NK-92 (cell line): ENCODE results near the gene IPO5.
"Not testable (repeated sequence)": the region's sequence is repeated elsewhere in the genome, so short reads cannot be mapped to it uniquely, and the experiment has no call there.

Experiments used
- DNase-seq: peaks from one replicate; lab custom pipeline; 2025; ENCODE audit not compliant: unreplicated experiment; lab: John Stamatoyannopoulos, UW

IPO5 gene

DNA sequence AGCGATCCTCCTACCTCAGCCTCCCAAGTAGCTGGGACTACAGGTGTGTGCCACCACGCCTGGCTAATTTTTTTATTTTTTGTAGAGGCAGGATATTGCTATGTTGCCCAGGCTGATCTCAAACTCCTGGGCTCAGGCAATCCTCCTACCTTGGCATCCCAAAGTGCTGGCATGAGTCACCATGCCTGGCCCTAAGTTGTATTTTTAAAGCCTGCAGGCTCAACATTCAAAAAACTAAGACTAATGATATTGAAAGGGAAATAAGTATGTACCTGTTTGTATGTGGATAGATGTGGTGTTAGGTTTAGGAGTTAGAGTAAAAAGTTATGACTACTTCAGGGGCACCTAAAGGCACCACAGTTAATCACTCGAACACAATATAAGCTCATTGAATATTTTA is 5.4 kb upstream of the IPO5 start:
- DNase-seq = no peak

DNA sequence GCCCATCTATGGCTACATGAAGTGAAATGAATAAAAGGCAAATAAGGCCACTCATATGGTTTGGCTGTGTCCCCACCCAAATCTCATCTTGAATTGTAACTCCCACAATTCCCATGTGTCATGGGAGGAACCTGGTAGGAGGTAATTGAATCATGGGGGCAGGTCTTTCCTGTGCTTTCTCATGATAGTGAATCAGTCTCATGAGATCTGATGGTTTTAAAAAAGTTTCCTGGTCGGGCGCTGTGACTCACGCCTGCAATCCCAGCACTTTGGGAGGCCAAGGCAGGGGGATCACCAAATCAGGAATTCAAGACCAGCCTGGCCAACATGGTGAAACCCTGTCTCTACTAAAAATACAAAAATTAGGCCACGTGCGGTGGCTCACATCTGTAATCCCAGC is 4.2 kb upstream of the IPO5 start:
- not testable (repeated sequence) for DNase-seq

DNA sequence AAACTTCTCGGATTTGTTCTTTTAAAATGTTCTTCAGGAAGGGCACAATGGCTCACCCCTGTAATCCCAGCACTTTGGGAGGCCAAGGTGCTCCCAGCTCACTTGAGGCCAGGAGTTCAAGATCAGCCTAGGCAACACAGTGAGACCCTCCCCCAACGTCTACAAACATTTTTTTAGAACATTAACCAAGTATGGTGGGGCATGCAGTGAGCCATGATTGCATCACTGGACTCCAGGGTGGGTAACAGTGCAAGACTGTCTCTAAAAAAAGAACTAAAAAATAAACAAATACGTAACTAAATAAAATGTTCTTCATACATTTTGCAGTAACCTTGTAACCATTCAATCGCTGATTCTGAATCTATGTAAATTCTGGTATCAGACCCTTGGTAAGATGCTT is 2.1 kb upstream of the IPO5 start:
- DNase-seq = no peak

DNA sequence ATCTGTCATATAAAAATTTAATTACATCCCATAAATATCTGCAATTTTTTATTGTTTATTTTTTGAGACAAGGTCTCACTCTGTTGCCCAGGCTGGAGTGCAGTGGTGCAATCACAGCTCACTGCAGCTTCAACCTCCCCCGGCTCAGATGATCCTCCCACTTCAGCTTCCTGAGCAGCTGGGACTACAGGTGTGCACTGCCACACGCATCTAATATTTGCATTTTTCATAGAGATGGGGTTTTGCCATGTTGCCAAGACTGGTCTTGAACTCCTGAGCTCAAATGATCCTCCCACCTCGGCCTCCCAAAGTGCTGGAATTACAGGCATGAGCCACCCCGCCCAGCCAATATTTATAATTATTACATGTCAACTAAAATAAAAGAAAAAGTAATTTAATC is 644 bp upstream of the IPO5 start:
- DNase-seq = not testable (repeated sequence)

DNA sequence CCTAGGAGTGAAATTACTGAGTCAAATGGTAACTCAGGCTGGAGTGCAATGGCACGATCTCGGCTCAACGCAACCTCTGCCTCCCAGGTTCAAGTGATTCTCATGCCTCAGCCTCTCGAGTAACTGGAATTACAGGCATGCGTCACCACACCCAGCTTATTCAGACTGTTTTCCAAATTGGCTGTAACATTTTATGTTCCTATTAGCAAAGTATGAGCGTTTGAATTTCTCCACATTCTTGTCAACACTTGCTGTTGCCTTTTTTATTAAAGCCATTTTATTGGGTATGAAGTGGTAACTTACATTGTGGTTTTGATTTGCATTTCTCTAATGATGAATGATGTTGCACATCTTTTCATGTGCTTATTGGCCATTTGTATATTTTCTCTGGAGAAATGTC is 7.9 kb downstream of the IPO5 start:
- DNase-seq = no peak

DNA sequence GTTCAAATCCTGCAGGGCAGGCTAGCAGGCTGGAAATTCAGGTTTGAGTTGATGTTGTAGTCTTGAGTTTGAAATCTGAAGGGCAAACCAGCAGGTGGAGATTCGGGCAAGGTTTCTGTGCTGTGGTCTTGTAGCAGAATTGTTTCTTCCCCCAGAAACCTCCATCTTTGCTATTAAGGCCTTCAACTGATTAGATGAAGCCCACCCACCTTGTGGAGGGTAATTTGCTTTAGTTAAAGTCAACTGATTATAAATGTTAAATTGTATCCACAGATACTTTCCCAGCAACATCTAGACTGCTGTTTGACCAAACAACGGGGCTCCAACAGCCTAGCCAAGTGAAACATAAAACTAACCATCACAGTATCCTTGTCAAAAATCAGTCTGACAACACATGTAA is 9.4 kb downstream of the IPO5 start:
- no peak for DNase-seq

DNA sequence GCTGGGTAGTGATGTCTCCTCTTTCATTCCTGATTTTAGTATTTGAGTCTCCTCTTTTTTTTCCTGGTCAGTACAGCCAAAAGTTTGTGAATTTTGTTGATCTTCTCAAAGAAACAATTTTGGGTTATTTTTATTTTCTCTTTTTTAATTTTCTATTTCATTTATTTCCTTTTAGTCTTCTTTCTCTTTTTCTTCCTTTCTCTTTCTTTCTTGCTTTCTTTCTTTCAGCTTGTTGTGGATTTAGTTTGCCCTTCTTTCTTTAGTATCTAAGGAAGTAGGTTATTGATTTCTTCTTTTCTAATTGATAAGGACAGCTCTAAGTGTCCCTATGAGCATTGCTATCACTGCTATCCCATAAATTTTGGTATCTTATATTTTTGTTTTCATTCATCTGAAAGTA is 13.8 kb downstream of the IPO5 start:
- no peak for DNase-seq

DNA sequence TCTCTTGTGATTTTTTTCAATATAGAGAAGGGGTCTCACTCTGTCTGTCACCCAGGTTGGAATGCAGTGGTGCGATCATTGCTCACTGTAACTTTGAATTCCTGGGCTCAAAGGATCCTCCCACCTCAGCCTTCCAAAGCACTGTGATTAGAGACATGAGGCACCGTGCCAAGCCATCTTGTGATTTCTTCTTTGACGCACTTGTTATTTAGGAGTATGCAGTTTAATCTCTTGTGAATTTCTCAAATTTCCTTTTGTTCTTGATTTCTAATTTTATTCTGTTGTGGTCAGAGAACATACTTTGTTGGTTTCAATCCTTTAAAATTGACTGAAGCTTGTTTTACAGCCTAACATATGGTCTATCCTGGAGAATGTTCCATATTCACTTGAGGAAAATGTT is 14.5 kb downstream of the IPO5 start:
- no peak for DNase-seq

DNA sequence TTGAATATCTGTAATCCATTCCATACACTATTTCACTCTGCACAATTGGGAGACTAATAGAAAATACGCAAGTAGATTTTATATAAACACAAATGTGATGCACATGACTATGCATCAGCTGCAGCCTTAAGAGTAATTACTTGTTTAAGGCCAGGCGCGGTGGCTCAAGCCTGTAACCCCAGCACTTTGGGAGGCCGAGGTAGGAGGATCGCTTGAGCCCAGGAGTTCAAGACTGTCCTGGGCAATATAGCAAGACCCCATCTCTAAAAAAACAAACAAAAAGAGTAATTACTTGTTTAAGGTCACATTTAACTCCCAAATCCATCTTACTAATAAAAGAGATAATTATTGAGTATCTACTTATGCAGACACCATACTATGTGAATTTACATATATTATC is 18.0 kb downstream of the IPO5 start:
- no peak for DNase-seq

DNA sequence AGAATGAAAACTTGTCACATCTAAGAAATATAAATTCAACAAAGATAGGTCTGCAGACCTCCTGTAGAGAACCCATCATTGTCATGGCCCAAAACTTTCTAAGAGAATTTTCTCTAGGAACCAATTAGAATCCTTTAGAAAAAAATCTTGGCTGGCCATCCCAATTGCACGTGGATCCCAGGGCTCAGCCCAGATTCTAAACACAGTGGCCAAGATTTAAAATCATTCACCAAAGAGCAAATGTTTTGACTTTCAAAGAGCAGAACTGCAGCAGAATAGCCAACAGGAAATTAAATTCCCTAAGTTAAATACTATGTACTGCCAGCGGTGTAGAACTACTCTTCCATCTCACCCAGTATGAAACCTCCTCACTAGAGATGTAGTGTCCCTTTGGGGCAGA is 21.3 kb downstream of the IPO5 start:
- no peak for DNase-seq

DNA sequence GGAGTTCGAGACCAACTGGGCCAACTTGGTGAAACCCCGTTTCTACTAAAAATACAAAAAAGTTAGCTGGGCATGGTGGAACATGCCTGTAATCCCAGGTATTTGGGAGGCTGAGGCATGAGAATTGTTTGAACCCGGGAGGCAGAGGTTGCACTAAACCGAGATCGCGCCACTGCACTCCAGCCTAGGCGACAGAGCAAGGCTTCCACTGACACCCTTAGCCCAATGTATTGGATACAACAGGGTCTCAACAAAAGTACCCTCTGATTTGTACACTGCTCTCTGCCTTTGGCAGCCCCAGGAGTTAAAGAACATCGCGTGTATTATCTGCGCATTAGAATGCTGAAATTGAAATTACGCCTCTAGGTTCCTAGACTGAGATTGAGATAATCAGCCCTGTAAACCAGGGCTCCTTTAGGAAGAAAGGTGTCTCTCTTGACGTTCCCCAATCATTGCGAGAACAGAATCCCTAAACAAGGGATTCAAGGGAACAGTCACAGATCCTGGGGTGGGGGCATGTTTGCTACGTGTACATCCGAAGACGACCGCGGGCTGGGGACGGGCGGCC is 21.9 kb downstream of the IPO5 start:
- no peak for DNase-seq

DNA sequence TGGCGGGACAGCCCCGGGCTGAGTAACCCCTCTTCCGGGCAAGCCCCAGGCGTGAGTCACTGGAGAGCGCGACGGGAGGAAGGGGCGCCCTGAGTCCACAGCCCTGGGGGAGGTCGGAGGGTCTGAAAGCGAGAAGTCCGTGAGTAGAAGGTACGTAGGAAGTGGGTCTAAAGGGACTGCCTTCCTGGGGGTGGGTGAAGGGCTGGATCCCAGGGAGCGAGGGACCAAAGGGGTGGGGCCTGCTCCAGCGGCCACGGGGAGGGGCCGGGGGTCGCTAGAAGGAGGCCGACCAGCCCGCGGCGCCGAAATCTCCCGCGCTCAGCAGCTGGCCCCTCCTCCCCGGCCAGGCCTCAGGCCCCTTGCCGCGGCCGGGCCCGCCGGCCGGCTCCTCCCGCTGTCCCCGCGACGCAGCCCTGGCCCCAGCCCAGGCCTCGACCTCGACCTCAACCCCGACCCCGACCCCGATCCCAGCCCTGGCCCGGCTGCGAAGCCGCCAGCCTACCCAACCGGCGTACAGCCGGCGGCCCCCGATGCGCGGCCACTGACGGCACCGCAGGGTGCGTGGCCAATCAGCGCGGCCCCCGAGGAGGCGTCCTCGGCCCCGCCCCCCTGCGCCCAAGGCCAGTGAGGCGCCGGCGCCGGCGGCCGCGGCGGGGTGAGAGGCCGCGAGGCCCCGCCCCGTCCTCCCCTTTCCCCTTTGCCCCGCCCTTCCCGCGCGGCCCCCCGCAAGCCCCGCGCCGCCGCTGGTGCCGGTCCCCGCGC is 22.6 kb downstream of the IPO5 start:
- DNase-seq = peak; percentile 31

DNA sequence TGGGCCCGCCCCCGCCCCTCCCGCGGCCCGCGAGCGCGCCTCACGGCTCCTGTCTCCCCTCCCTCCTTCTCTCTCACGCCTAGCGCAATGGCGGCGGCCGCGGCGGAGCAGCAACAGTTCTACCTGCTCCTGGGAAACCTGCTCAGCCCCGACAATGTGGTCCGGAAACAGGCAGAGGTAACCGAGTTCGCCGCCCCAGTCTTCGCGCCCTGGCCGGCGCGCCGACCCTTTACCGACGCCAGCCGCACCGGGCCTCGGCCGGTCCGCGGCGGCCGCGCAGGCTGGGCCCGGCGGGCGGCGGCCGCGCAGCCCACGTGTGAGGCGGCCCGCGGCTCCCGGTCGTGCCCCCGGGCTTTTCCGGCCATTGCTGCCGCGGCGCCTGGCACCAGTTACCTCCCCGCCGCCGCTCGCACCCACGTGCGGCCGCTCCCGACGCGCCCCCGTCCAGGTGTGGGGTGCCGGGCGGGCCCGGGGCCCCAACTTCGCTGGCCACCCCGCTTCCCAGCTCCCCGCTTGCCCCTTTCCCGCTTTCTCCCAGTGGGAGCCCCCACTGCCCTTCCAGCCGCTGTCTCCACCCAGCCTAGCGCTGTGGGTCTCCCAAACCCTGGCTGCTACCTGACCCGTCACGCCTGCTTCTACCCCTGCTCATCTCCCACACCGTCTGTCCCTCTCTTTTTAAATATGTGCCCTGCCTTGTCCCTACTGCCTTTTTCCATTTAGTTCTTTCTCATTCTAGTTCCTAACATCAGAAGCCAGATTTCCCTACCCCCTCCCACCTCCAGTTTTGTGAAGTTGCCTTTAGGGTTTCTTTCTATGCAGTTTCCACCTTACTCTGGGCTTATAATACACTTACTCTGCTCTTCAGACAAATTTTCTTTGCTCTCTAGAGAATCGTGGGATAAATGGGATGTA is 23.4 kb downstream of the IPO5 start:
- DNase-seq = no peak

DNA sequence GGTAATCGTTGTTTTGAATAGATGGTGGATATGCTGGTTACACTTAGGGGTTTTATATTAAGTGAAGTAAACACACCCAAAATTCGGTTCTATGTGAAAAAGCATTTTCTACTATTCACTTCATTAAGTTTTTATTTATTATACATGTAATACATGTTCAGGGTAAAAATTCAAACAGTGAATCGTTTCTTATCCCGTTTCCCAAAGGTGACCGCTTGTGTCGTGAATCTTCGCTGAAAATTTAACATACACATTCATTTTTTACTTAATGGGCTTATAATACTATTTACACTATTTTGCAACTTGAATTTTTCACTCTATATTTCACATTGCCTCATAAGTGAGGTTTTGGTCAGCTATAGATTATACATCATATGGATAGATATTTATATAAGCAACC is 24.5 kb downstream of the IPO5 start:
- no peak for DNase-seq

DNA sequence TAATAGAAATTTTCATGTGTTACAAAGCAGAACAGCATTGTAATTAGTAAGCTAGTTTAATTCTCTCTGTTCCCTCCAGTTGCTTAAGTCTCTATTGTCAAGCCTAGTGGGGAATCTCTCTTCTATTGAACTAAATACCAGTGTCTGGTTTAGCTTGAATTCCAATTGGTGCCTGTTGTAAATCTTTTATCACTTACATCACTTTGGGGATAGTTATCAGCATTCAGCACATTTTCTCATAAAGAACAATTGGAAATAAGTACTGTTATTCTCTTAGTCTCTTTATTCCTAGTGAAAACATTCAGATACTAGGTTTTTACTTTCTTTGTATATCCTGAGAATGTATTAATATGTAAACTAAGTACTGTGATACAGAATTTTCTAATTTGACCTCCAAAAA is 25.2 kb downstream of the IPO5 start:
- DNase-seq = no peak

DNA sequence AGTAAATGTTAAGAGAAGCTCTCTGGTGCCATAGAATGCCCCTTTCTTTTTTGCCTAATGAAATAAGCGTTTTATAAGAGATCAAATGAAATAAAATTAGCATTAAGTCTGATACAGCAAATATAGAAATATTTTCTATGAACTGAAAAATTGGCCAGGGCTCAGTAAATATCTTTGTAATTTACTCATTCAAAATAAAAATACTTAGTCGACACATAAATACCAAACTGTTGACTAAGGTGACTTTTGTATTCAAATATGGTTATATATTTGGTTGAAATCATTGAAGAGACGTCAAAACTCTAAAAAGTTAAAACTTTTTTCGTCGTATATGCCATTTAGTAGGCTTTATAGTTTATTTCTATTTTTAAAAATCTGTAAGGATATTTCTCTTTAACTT is 25.6 kb downstream of the IPO5 start:
- no peak for DNase-seq

DNA sequence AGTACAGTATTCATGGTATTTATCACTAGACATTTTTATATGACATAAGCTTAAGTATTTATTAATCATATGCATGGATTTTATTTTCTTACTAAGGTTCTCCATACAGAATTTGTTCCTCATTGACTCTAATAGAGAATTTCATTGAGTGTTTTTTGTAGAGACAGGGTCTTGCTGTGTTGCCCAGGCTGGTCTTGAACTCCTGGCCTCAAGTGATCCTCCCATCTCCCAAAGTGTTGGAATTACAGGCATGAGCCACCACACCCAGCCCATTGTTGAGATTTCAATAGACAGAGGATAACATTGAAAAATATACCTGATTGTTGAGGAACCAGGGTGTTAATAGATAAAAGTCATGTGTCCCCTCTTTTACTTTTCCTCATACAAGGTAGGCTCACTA is 26.1 kb downstream of the IPO5 start:
- no peak for DNase-seq

DNA sequence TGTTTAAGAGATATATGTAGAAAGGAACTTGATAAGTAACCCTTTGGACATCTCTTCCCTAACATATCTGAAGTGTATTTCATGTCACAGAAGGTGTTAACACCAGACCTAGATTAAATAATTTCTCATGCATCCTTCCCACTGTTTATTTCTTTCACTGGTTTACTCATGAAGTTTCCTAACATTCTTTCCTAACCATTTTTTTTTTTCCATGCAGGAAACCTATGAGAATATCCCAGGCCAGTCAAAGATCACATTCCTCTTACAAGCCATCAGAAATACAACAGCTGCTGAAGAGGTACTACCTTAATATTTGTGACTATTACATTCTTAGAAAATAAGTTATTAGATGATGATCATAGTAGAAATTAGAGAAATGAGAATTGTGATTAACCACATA is 28.8 kb downstream of the IPO5 start:
- DNase-seq = no peak

DNA sequence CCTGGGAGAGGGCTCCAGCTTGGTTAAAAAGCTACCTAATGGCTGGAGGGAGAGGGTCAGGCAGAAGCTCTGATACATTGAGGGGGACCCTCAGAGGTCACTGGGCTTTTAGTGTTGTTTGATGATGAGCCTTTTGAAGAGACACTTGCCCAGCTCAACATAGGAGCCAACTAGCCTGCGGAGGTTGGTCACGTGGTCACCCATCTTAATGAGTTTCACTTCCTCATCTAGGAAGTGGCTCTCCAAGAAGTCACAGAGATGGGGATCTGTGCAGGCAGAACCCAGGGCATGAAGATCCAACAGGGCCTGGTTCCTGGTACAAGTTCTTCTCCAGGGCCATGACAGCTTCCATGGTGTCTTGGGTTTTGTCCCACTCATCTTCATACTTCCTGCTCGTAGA is 33.4 kb downstream of the IPO5 start:
- DNase-seq = no peak

DNA sequence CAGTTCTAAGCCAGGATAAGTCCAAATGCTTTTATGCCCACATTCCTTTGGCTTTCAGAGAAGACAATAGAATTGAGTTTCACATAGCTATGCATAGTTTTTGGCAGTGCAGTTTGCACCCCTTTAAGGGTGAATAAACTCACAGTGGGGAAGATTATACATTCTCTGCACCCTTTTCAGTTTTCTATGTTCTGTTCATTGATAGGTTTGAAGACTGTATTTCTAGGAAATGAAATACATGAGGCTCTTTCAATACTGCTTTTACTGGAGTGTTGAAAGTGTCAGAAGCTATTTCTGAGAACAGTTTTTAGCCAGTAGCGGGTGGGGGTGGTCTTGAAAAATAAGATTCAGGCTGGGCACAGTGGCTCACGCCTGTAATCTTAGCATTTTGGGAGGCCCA is 46.2 kb downstream of the IPO5 start:
- no peak for DNase-seq

DNA sequence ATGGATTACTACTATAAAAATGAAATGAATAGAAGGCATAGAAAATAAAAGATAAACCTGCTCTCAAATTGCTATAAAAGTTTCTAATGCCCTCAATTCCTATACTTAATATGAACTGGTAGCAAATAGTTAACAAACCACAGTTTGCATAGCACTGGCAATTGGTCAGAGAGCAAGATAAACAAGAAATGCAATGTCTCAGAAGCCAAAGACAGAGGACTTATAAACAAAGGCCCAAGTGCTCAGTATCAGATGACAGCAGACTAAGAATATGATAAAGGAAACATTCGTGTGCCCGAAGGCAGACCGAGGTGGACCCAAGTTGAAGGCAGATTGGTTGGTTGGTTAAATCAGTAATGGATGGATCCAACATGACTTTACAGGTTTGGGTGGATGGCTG is 50.6 kb downstream of the IPO5 start:
- DNase-seq = no peak

DNA sequence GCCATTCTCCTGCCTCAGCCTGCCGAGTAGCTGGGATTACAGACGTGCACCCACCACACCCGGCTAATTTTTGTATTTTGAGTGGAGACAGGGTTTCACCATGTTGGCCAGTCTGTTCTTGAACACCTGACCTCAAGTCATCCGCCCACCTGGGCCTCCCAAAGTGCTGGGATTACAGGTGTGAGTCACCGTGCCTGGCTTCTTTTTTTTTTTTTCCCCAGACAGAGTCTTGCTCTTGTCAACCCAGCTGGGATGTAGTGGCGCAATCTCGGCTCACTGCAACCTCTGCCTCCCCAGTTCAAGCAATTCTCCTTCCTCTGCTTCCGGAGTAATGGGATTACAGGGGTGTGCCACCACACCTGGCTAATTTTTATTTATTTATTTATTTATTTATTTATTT is 51.5 kb downstream of the IPO5 start:
- not testable (repeated sequence) for DNase-seq
